HepG2 (cell line): ENCODE measurements around the gene VRK3. TPM values are rescaled to one million over a fixed set of nuclear protein-coding genes. Genes with fewer than 3 reads are reported as not detected.

Experiments
- ATF1 ChIP-seq: IDR thresholded peaks from 2 replicates; pipeline ENCODE4 v1.6.1; 2016; ENCODE audit warnings: mild to moderate bottlenecking, control low read depth
- CREB1 ChIP-seq, 2 experiments: fragments of 450-650 bp in 1 of 2; IDR thresholded peaks; 2 replicates each; pipeline ENCODE4 v1.6.1; 2016 to 2017; ENCODE audit warnings: control low read depth in 1 of 2, mild to moderate bottlenecking in 1 of 2, missing compliant biosample characterization in 1 of 2, missing genetic modification characterization in 1 of 2
- DMAP1 ChIP-seq: IDR thresholded peaks from 2 replicates; pipeline ENCODE4 v1.6.1; 2016
- HIVEP1 ChIP-seq: sonication (generic); formaldehyde crosslinking; IDR thresholded peaks from 2 replicates; pipeline ENCODE4 v1.4.0; 2020; ENCODE audit warnings: mild to moderate bottlenecking, missing genetic modification reagents
- HNF4G ChIP-seq, 2 experiments: sonication (generic) in 1 of 2; formaldehyde crosslinking in 1 of 2; IDR thresholded peaks; 2 replicates each; pipeline versions ENCODE4 v1.4.0 to v1.6.1; 2011 to 2020; ENCODE audit warnings: borderline replicate concordance in 2 of 2, low read depth in 2 of 2, mild to moderate bottlenecking in 2 of 2, low read length in 1 of 2, missing genetic modification reagents in 1 of 2, moderate library complexity in 1 of 2
- HOXA3 ChIP-seq: sonication (generic); formaldehyde crosslinking; IDR thresholded peaks from 2 replicates; pipeline ENCODE4 v1.5.0; 2020; ENCODE audit warnings: missing genetic modification reagents
- NR2C2 ChIP-seq: sonication (generic); formaldehyde crosslinking; IDR thresholded peaks from 2 replicates; pipeline ENCODE4 v1.4.0; 2020; ENCODE audit warnings: missing genetic modification reagents, mild to moderate bottlenecking, moderate library complexity, borderline replicate concordance
- RFX1 ChIP-seq: fragments of 450-650 bp; IDR thresholded peaks from 2 replicates; pipeline ENCODE4 v1.6.1; 2017
- SNAPC2 ChIP-seq: sonication (generic); formaldehyde crosslinking; IDR thresholded peaks from 2 replicates; pipeline ENCODE4 v1.8.1; 2022; ENCODE audit warnings: mild to moderate bottlenecking, missing genetic modification reagents
- YEATS4 ChIP-seq: sonication (generic); formaldehyde crosslinking; IDR thresholded peaks from 2 replicates; pipeline ENCODE4 v1.4.0; 2020; ENCODE audit warnings: missing genetic modification reagents, borderline replicate concordance
- ZBTB7A ChIP-seq: sonication (generic); formaldehyde crosslinking; IDR thresholded peaks from 2 replicates; pipeline ENCODE4 v1.8.0; 2022; ENCODE audit warnings: mild to moderate bottlenecking, missing genetic modification reagents
- ZIK1 ChIP-seq: sonication (generic); formaldehyde crosslinking; IDR thresholded peaks from 2 replicates; pipeline ENCODE4 v1.5.0; 2020; ENCODE audit warnings: mild to moderate bottlenecking, low read depth, missing genetic modification reagents, borderline replicate concordance
- ZNF232 ChIP-seq: sonication (generic); formaldehyde crosslinking; IDR thresholded peaks from 2 replicates; pipeline ENCODE4 v1.4.0; 2020; ENCODE audit warnings: missing genetic modification reagents, borderline replicate concordance
- ZNF264 ChIP-seq: sonication (generic); formaldehyde crosslinking; IDR thresholded peaks from 2 replicates; pipeline ENCODE4 v1.4.0; 2020; ENCODE audit warnings: missing genetic modification reagents
- ZNF430 ChIP-seq: sonication (generic); formaldehyde crosslinking; IDR thresholded peaks from 2 replicates; pipeline ENCODE4 v1.9.0; 2021; ENCODE audit warnings: mild to moderate bottlenecking, missing genetic modification reagents
- ZNF773 ChIP-seq: sonication (generic); formaldehyde crosslinking; IDR thresholded peaks from 2 replicates; pipeline ENCODE4 v1.4.0; 2020; ENCODE audit warnings: missing genetic modification reagents, borderline replicate concordance
- ZNF790 ChIP-seq: sonication (generic); formaldehyde crosslinking; IDR thresholded peaks from 2 replicates; pipeline ENCODE4 v1.8.0; 2022; ENCODE audit warnings: missing genetic modification reagents, mild to moderate bottlenecking, borderline replicate concordance
- ZZZ3 ChIP-seq: sonication (generic); formaldehyde crosslinking; IDR thresholded peaks from 2 replicates; pipeline ENCODE4 v1.4.0; 2020; ENCODE audit warnings: missing genetic modification reagents, mild to moderate bottlenecking, borderline replicate concordance
- polyA plus RNA-seq, 8 experiments: library from polyadenylated mRNA; depleted of rRNA in 3 of 8; stranded (reverse) in 7 of 8; unstranded in 1 of 8; fragments of >200 nt; fragmentation: Illumina TruSeq in 4 of 8; extraction: Trizol in 4 of 8; gene quantifications; 2 replicates each; pipeline versions ENCODE4 v1.2.1 to v1.2.3, GENCODE V29; 2011 to 2016; ENCODE audit warnings: low read depth in 4 of 8, missing spikeins in 1 of 8, mixed read lengths in 1 of 8; ENCODE audit not compliant: insufficient read depth in 1 of 8
- total RNA-seq, 5 experiments: library from RNA; depleted of rRNA; stranded (reverse); fragments of >200 nt; fragmentation: Illumina TruSeq; extraction: Trizol; gene quantifications; 2 replicates each; pipeline ENCODE4 v1.2.3, GENCODE V29; 2016; ENCODE audit warnings: low read depth in 1 of 5
- TF ChIP-seq, protein P1 (sequence below): sonication (generic); formaldehyde crosslinking; IDR thresholded peaks from 2 replicates; pipeline ENCODE4 v1.4.0; 2020; ENCODE audit warnings: missing genetic modification reagents
- TF ChIP-seq, protein P2 (sequence below): sonication (generic); formaldehyde crosslinking; IDR thresholded peaks from 2 replicates; pipeline ENCODE4 v1.5.0; 2020; ENCODE audit warnings: missing genetic modification reagents
- TF ChIP-seq, protein P3 (sequence below): sonication (generic); formaldehyde crosslinking; IDR thresholded peaks from 2 replicates; pipeline ENCODE4 v1.4.0; 2020; ENCODE audit warnings: missing genetic modification reagents, borderline replicate concordance
- TF ChIP-seq, protein P4 (sequence below): sonication (generic); formaldehyde crosslinking; IDR thresholded peaks from 2 replicates; pipeline ENCODE4 v1.4.0; 2020; ENCODE audit warnings: missing genetic modification reagents, mild to moderate bottlenecking, borderline replicate concordance

VRK3 gene
- total and polyA plus RNA-seq, 2 of the 13 experiments (the other 11 are each of a cell fraction or from before 2014, with no cell fraction given): 23.8 to 28.3 TPM

DNA sequence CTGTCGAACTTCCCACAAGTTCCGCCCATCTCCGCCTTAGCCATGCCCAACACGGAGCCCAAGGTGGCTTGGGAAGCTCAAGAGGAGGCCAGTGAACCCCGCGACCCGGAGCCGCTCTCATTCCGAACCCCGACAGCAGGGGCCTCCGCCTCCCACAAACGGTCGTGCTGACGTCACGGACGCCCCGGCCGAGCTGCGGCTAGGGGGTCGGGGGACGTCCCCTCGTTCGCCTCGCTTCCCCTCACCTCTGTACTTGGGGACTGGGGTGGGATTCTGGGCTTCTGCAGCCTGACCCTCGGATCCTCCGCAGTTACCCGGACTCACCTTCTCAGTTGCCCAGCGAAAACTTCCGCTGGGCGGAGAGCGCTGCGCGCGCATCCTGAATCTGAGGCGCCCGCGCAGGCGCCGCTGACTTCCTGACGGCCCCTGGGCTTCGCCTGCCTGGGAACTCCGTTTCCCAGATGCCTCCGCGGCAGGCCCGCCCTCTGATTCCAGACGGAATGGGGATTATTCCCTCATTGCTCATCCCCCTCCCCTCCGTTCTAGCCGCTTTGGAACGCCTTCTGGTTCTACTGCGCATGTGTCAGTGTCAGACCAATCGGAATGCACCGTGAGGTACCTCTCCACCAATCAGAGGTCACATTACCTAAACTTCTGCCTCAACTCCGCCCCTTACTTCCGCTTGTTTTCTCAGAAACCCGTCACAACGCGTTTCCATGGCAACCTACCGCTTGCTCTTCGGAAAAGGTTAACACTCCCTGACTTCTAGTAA lies at the start of gene VRK3 (continued):
- TF ChIP-seq, protein P1, sequence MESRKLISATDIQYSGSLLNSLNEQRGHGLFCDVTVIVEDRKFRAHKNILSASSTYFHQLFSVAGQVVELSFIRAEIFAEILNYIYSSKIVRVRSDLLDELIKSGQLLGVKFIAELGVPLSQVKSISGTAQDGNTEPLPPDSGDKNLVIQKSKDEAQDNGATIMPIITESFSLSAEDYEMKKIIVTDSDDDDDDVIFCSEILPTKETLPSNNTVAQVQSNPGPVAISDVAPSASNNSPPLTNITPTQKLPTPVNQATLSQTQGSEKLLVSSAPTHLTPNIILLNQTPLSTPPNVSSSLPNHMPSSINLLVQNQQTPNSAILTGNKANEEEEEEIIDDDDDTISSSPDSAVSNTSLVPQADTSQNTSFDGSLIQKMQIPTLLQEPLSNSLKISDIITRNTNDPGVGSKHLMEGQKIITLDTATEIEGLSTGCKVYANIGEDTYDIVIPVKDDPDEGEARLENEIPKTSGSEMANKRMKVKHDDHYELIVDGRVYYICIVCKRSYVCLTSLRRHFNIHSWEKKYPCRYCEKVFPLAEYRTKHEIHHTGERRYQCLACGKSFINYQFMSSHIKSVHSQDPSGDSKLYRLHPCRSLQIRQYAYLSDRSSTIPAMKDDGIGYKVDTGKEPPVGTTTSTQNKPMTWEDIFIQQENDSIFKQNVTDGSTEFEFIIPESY (CRISPR knock-in tag): no peak
- TF ChIP-seq, protein P2, sequence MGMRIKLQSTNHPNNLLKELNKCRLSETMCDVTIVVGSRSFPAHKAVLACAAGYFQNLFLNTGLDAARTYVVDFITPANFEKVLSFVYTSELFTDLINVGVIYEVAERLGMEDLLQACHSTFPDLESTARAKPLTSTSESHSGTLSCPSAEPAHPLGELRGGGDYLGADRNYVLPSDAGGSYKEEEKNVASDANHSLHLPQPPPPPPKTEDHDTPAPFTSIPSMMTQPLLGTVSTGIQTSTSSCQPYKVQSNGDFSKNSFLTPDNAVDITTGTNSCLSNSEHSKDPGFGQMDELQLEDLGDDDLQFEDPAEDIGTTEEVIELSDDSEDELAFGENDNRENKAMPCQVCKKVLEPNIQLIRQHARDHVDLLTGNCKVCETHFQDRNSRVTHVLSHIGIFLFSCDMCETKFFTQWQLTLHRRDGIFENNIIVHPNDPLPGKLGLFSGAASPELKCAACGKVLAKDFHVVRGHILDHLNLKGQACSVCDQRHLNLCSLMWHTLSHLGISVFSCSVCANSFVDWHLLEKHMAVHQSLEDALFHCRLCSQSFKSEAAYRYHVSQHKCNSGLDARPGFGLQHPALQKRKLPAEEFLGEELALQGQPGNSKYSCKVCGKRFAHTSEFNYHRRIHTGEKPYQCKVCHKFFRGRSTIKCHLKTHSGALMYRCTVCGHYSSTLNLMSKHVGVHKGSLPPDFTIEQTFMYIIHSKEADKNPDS (CRISPR knock-in tag): no peak
- TF ChIP-seq ATF1 (CRISPR knock-in tag) (no peak; the same call in 1 of the 2 replicates), ZIK1 (CRISPR knock-in tag) (no peak), CREB1 (IDR thresholded peaks at IDR 0.05) (peak; percentile 95), CREB1 (CRISPR knock-in tag; IDR thresholded peaks at IDR 0.05) (no peak; the same call in none of the 2 replicates), HOXA3 (no peak; the same call in 1 of the 2 replicates), ZBTB7A (no peak), ZNF232 (CRISPR knock-in tag) (peak; percentile 82), HIVEP1 (CRISPR knock-in tag) (peak; percentile 37; the same call in 1 of the 2 replicates), RFX1 (peak; percentile 96), HNF4G (IDR thresholded peaks at IDR 0.05; ENCODE audit: borderline replicate concordance, low read depth, low read length) (no peak), HNF4G (CRISPR knock-in tag; IDR thresholded peaks at IDR 0.05; ENCODE audit: borderline replicate concordance, low read depth) (no peak), SNAPC2 (CRISPR knock-in tag) (no peak), ZNF264 (CRISPR knock-in tag) (no peak; the same call in 1 of the 2 replicates), ZZZ3 (CRISPR knock-in tag) (no peak), DMAP1 (no peak), ZNF790 (CRISPR knock-in tag) (no peak), NR2C2 (CRISPR knock-in tag) (peak; percentile 45; the same call in 1 of the 2 replicates), ZNF430 (CRISPR knock-in tag) (no peak), ZNF773 (peak; percentile 25; the same call in 1 of the 2 replicates), YEATS4 (no peak)
- TF ChIP-seq, protein P3, sequence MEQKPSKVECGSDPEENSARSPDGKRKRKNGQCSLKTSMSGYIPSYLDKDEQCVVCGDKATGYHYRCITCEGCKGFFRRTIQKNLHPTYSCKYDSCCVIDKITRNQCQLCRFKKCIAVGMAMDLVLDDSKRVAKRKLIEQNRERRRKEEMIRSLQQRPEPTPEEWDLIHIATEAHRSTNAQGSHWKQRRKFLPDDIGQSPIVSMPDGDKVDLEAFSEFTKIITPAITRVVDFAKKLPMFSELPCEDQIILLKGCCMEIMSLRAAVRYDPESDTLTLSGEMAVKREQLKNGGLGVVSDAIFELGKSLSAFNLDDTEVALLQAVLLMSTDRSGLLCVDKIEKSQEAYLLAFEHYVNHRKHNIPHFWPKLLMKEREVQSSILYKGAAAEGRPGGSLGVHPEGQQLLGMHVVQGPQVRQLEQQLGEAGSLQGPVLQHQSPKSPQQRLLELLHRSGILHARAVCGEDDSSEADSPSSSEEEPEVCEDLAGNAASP (CRISPR knock-in tag): no peak; the same call in 1 of the 2 replicates
- TF ChIP-seq, protein P4, sequence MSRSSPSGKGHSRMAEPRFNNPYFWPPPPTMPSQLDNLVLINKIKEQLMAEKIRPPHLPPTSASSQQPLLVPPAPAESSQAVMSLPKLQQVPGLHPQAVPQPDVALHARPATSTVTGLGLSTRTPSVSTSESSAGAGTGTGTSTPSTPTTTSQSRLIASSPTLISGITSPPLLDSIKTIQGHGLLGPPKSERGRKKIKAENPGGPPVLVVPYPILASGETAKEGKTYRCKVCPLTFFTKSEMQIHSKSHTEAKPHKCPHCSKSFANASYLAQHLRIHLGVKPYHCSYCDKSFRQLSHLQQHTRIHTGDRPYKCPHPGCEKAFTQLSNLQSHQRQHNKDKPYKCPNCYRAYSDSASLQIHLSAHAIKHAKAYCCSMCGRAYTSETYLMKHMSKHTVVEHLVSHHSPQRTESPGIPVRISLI (CRISPR knock-in tag): no peak
